Measurements from ENCODE around the gene AGAP1.

Gene AGAP1

GRCh38 chr2:236173729-236174607 lies 680.1 kb downstream of the AGAP1 start:
- no peak for DNase-seq (ENCODE audit: low read depth)

GRCh38 chr2:236175548-236176150 lies 681.8 kb downstream of the AGAP1 start:
- no peak for DNase-seq (ENCODE audit: low read depth)

GRCh38 chr2:236176417-236176816 lies 682.6 kb downstream of the AGAP1 start:
- DNase-seq (ENCODE audit: low read depth), result no peak

DNA sequence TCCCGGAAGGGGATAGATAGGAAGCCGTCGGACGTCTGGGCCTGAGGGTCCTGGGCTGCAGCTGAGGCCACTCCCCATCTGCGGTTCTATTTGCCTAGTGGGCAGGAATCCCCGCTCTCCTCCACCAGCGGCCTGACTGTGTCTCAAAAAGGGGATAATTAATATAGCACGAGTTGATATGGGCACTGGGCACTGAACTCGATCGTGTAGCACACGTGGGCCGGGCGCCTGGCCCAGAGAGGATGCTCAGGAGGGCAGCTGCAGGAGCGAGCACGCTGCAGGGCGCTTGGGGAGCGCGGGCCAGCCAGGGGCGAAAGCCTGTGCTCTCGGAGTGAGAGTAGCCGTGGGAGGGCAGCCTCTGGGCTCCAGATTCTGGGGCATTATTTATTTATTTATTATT lies 683.1 kb downstream of the AGAP1 start:
- DNase-seq (ENCODE audit: low read depth), result no peak

- no peak for DNase-seq (ENCODE audit: low read depth)
Measured at GRCh38 chr2:236177604-236177966, 683.7 kb downstream of the AGAP1 start.

DNA sequence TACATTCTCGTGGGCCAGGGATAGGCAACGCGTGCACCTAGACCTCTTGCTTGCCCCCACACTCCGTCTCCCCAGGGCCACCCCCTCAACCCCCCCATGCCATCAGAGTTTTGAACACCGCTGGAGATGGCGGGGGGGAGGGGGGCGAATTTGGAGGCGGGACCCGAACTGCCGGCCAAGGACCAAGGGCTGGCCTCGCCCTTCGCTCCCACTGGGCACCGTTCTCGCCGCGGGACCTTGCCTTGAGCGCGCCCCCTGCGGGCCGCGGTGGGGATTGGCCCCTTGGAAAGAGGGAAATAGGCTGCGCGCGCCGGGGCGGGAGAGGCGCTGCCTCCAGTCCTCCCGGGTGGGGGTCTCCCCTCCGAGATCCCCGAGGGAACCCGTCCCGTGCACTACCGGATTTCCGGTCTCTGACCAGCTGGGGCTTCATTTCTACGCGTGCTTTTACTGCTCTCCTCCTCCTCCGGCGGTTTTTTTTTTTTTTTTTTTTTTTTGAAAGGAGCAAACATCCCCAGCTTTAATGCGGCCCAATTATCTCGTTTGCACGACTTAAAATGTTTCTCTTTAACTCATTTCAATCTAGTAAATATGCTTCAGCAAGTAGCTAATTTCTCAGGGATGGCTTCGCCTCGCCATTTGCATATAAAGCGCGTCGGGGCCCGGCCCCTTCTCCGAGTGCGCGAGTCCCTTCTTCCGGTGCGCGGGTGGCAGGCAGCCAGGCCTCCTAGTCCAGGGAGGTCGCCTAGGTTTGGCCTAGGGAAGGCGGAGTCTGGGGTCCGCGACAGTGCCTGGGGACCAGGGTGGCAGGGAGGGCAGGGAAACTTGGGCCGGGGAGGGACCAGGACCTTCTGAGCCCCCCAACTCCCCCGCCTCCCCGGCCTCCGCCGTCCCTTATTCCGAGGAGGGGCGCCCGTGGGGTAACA lies 684.4 kb downstream of the AGAP1 start:
- no peak for DNase-seq (ENCODE audit: low read depth)

- no peak for DNase-seq (ENCODE audit: low read depth)
Measured at GRCh38 chr2:236178890-236179235, 685.0 kb downstream of the AGAP1 start.

- no peak for DNase-seq (ENCODE audit: low read depth)
Measured at GRCh38 chr2:236179236-236180075, 685.6 kb downstream of the AGAP1 start.

- no peak for DNase-seq (ENCODE audit: low read depth)
Measured at GRCh38 chr2:236180076-236180816, 686.4 kb downstream of the AGAP1 start.

- DNase-seq (ENCODE audit: low read depth), result no peak
Measured at GRCh38 chr2:236180831-236181453, 687.1 kb downstream of the AGAP1 start.

Data from activated T-helper 9 cell treated with anti-CD3 and anti-CD28 coated beads, Interleukin-2, amount 50 U/mL, for 16 hours (primary cell).